Ectodermal cell (in vitro differentiated cells): ENCODE data around the gene WDR62.

ENCODE experiments used
- H3K27ac ChIP-seq: 2 replicates; pipeline ENCODE4 v1.7.0; 2013; ENCODE audit warnings: mild to moderate bottlenecking, low read depth, low read length; ENCODE audit not compliant: insufficient read depth, poor library complexity, severe bottlenecking
- H3K27me3 ChIP-seq: 2 replicates; pipeline ENCODE4 v1.7.0; 2013; ENCODE audit warnings: mild to moderate bottlenecking, low read length; ENCODE audit not compliant: insufficient read depth, control insufficient read depth, poor library complexity, severe bottlenecking
- H3K36me3 ChIP-seq: one replicate; pipeline ENCODE4 v1.7.0; 2013; ENCODE audit warnings: low read length; ENCODE audit not compliant: control insufficient read depth, insufficient read depth
- H3K4me1 ChIP-seq: one replicate; pipeline ENCODE4 v1.7.0; 2013; ENCODE audit warnings: low read length; ENCODE audit not compliant: control insufficient read depth, insufficient read depth
- H3K4me3 ChIP-seq: 2 replicates; pipeline ENCODE4 v1.7.0; 2013; ENCODE audit warnings: low read depth, low read length, control low read depth; ENCODE audit not compliant: insufficient read depth
- H3K9me3 ChIP-seq: 2 replicates; pipeline ENCODE4 v1.7.0; 2013; ENCODE audit warnings: mild to moderate bottlenecking, low read length, moderate library complexity; ENCODE audit not compliant: control insufficient read depth
- WGBS, 2 experiments: methylation state at CpG; one replicate each; pipeline ENCODE4 v1.1.7; 2013; ENCODE audit warnings: missing lambda C conversion rate in 2 of 2; 5-methylcytosine and 5-hydroxymethylcytosine counted together

WDR62 gene

GRCh38 chr19:36019061-36019670, 35.5 kb upstream of the WDR62 start:
- no peaks in the 10 kb centered on the region for H3K9me3 ChIP-seq
- H3K4me3 ChIP-seq, result no peak overlapping the region
- H3K4me1 ChIP-seq, result no peaks in the 10 kb centered on the region
- 92 to 96% methylated on average over 22 of the region's 22 CpGs for WGBS, 2 experiments
- H3K27ac ChIP-seq, result no peak overlapping the region
- H3K36me3 ChIP-seq, result peaks cover 25% of the 10 kb centered on the region
- H3K27me3 ChIP-seq, result no peaks in the 10 kb centered on the region

- Histone ChIP-seq H3K4me3 (no peak overlapping the region), H3K36me3 (peaks cover 40% of the 10 kb centered on the region), H3K27ac (no peak overlapping the region), H3K4me1 (no peaks in the 10 kb centered on the region), H3K27me3 (no peaks in the 10 kb centered on the region), H3K9me3 (no peaks in the 10 kb centered on the region)
- 94% methylated on average over 5 of the region's 5 CpGs for WGBS, 2 experiments
These were observed 31.3 kb upstream of the WDR62 start for GRCh38 chr19:36023432-36023831.

DNA sequence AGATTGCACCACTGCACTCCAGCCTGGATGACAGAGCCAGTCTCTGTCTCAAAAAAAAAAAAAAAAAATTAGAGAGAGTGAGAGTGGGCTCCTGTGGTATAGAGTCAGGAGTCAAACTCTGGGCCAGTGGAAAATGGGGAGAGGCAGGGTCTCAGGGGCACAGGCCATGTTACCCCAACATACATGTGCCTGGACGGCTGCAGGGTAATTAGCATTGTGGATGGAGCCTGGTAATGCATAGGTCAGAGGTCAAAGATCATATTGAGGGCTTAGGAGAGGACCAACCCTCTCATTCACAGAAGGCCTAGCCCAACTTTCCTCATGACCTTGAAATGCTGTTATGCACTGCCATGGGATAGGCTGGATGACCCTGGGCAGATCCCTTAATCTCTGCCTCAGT, 29.2 kb upstream of the WDR62 start:
- WGBS, 2 experiments, result 87 to 100% methylated on average over 1 of the region's 1 CpG
- Histone ChIP-seq H3K4me3 (no peak overlapping the region), H3K4me1 (no peaks in the 10 kb centered on the region), H3K27me3 (no peaks in the 10 kb centered on the region), H3K36me3 (peaks cover 32% of the 10 kb centered on the region), H3K9me3 (no peaks in the 10 kb centered on the region), H3K27ac (no peak overlapping the region)

- Histone ChIP-seq H3K27ac (no peak overlapping the region), H3K36me3 (peaks cover 32% of the 10 kb centered on the region), H3K4me1 (no peaks in the 10 kb centered on the region), H3K27me3 (no peaks in the 10 kb centered on the region), H3K9me3 (no peaks in the 10 kb centered on the region), H3K4me3 (no peak overlapping the region)
- whole genome bisulfite sequencing, 2 experiments, result 94% methylated on average over 49 of the region's 49 CpGs
These were observed 28.4 kb upstream of the WDR62 start for GRCh38 chr19:36026091-36026876.

DNA sequence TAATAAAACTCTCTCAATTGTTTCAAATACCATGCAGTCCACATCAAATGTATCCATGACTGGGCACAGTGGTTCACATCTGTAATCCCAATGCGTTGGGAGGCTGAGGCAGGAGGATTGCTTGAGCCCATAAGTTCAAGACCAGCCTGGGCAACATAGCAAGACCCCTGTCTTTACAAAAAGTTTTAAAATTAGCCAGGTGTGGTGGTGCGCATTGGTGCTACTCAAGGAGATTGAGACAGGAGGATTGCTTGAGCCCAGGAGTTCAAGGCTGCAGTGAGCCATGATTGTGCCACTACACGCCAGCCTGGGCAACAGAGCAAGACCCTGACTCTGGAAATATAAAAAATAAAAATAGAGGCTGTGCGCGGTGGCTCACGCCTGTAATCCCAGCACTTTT, 27.0 kb upstream of the WDR62 start:
- WGBS, 2 experiments, result 92 to 96% methylated on average over 6 of the region's 6 CpGs
- no peaks in the 10 kb centered on the region for H3K27me3 ChIP-seq
- no peaks in the 10 kb centered on the region for H3K9me3 ChIP-seq
- H3K4me1 ChIP-seq, result no peaks in the 10 kb centered on the region
- no peak overlapping the region for H3K27ac ChIP-seq
- H3K36me3 ChIP-seq, result peaks cover 32% of the 10 kb centered on the region
- no peak overlapping the region for H3K4me3 ChIP-seq

DNA sequence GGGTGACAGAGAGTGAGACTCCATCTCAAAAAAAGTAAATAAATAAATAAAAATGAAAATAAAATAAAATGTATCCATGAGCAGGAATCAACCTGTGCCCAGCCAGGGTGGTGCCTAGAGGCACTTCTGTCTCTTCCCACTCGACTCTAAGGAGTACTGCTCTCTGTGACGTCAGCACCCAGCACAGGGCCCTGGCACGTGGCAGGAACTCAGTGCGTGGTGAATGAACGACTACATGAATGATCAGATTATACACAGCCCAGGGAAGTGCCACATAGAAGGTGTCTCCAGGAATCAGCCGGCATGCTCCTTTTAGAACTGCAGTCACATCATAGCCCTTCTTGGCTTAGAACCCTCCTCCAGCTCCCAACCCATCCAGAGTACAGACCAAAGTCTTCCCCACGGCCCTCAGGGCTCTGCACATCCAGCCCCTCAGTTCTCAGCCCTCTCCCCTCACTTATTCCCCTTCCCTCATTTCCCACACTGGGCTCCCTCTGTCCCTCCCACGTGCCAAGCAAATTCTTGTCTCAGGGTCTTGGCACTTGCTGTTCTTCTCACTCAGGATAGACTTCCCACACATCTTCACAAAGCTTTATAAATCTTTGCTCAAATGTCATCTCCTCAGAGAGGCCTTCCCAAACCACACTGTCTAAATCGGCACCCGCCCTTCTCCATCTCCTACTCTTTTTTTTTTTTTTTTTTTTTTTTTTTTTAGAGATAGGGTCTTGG, 26.2 kb upstream of the WDR62 start:
- Histone ChIP-seq H3K36me3 (peaks cover 30% of the 10 kb centered on the region), H3K4me3 (no peak overlapping the region), H3K27ac (no peak overlapping the region), H3K27me3 (no peaks in the 10 kb centered on the region), H3K9me3 (no peaks in the 10 kb centered on the region), H3K4me1 (no peaks in the 10 kb centered on the region)
- 92 to 95% methylated on average over 8 to 10 of the region's 10 CpGs for WGBS, 2 experiments

GRCh38 chr19:36030264-36031148, 24.2 kb upstream of the WDR62 start:
- Histone ChIP-seq H3K27ac (no peak overlapping the region), H3K4me1 (no peaks in the 10 kb centered on the region), H3K4me3 (no peak overlapping the region), H3K36me3 (peaks cover 19% of the 10 kb centered on the region), H3K27me3 (no peaks in the 10 kb centered on the region), H3K9me3 (no peaks in the 10 kb centered on the region)
- WGBS, 2 experiments, result 89 to 95% methylated on average over 7 to 8 of the region's 8 CpGs

DNA sequence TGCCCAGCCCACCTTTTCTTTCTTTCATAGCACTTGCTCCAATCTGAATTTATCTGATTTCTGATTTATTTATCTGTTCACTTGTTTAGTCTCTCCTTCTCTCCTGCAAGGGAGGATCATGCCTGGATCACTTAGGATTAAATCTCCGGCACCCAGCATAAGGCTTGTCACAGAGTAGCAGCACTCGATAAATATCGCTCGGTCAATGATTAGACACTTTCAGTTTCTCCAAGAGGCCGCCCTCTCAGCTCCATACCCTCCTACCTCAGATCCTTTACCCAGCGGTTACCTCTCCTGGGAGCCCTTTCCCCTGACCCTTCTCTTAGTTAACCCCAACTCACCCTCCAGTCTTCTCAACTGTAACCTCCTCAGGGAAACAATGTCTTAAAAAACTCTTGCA, 23.4 kb upstream of the WDR62 start:
- WGBS, 2 experiments, result 90 to 93% methylated on average over 6 of the region's 6 CpGs
- H3K9me3 ChIP-seq, result no peaks in the 10 kb centered on the region
- no peaks in the 10 kb centered on the region for H3K27me3 ChIP-seq
- no peak overlapping the region for H3K4me3 ChIP-seq
- H3K36me3 ChIP-seq, result peaks cover 10% of the 10 kb centered on the region
- no peak overlapping the region for H3K27ac ChIP-seq
- H3K4me1 ChIP-seq, result no peaks in the 10 kb centered on the region

- no peaks in the 10 kb centered on the region for H3K9me3 ChIP-seq
- H3K36me3 ChIP-seq, result no peaks in the 10 kb centered on the region
- no peaks in the 10 kb centered on the region for H3K27me3 ChIP-seq
- H3K4me1 ChIP-seq, result no peaks in the 10 kb centered on the region
- WGBS, 2 experiments, result 3 to 4% methylated on average over 50 to 51 of the region's 51 CpGs
- peak within 1 kb of the TSS; percentile 85 for H3K4me3 ChIP-seq
- no peak within 1 kb of the TSS for H3K27ac ChIP-seq
These were observed 22.2 kb upstream of the WDR62 start, which contains the start of gene CLIP3 for GRCh38 chr19:36032251-36033104. Gene CLIP3 (minus strand): TSS chr19:36032873. CDS start chr19:36032357, 516 bp downstream.
